Liver (tissue), 9 donors: ENCODE measurements around the gene STX17. TPM values are rescaled to one million over a fixed set of nuclear protein-coding genes. Genes with fewer than 3 reads are reported as not detected.

Experiments
- DNase-seq: peaks from one replicate; pipeline ENCODE4 v3.0.0-alpha.2; 2017; ENCODE audit warnings: low spot score
- H3K27ac ChIP-seq, 2 donors: one replicate each; pipeline ENCODE4 v1.7.0; 2013; ENCODE audit warnings: inconsistent platforms in 2 of 2, low read length in 2 of 2, control low read depth in 1 of 2, low read depth in 1 of 2, mild to moderate bottlenecking in 1 of 2
- H3K27me3 ChIP-seq, 4 donors: one replicate each; pipeline versions ENCODE4 v1.6.1 to v1.7.0; 2013; ENCODE audit warnings: low read length in 3 of 4, inconsistent platforms in 1 of 4, mild to moderate bottlenecking in 1 of 4, moderate library complexity in 1 of 4; ENCODE audit not compliant: control insufficient read depth in 4 of 4, insufficient read depth in 4 of 4
- H3K36me3 ChIP-seq, 4 donors: one replicate each; pipeline versions ENCODE4 v1.6.1 to v1.7.0; 2013; ENCODE audit warnings: low read length in 3 of 4, mild to moderate bottlenecking in 3 of 4, low read depth in 1 of 4, moderate library complexity in 1 of 4; ENCODE audit not compliant: control insufficient read depth in 4 of 4, insufficient read depth in 3 of 4
- H3K4me1 ChIP-seq, 4 donors: one replicate each; pipeline versions ENCODE4 v1.6.1 to v1.7.0; 2013; ENCODE audit warnings: low read length in 3 of 4, mild to moderate bottlenecking in 3 of 4, moderate library complexity in 1 of 4; ENCODE audit not compliant: control insufficient read depth in 4 of 4, insufficient read depth in 4 of 4
- H3K4me3 ChIP-seq, 3 donors: one replicate each; pipeline versions ENCODE4 v1.6.1 to v1.7.0; 2013; ENCODE audit warnings: low read length in 3 of 3, control low read depth in 1 of 3, low read depth in 1 of 3, mild to moderate bottlenecking in 1 of 3
- H3K9ac ChIP-seq, 2 donors: one replicate each; pipeline ENCODE4 v1.7.0; 2013; ENCODE audit warnings: low read length in 2 of 2, mild to moderate bottlenecking in 2 of 2, moderate library complexity in 2 of 2, control low read depth in 1 of 2, low read depth in 1 of 2
- H3K9me3 ChIP-seq, 4 donors: one replicate each; pipeline versions ENCODE4 v1.6.1 to v1.7.0; 2013; ENCODE audit warnings: low read length in 3 of 4; ENCODE audit not compliant: control insufficient read depth in 4 of 4
- ATF3 ChIP-seq: IDR thresholded peaks from 2 replicates; pipeline ENCODE4 v1.6.1; 2016; ENCODE audit warnings: antibody characterized with exemption
- CTCF ChIP-seq: fragments of 150-350 bp; IDR thresholded peaks from 2 replicates; pipeline ENCODE4 v1.5.1; 2017; ENCODE audit warnings: improper control_type of control experiment, low read depth, low read length; ENCODE audit not compliant: missing input control
- EGR1 ChIP-seq, 2 donors: IDR thresholded peaks; 2 replicates each; pipeline ENCODE4 v1.6.1; 2016 to 2018; ENCODE audit warnings: antibody characterized with exemption in 2 of 2, low read depth in 2 of 2
- FOXA1 ChIP-seq: IDR thresholded peaks from 2 replicates; pipeline ENCODE4 v1.6.1; 2016; ENCODE audit warnings: antibody characterized with exemption
- FOXA2 ChIP-seq: IDR thresholded peaks from 2 replicates; pipeline ENCODE4 v1.6.1; 2016; ENCODE audit warnings: antibody characterized with exemption
- GABPA ChIP-seq, 2 donors: IDR thresholded peaks in 1 of 2; conservative IDR thresholded peaks in 1 of 2; 2 replicates each; pipeline ENCODE4 v1.6.1; 2016; ENCODE audit warnings: antibody characterized with exemption in 2 of 2, mild to moderate bottlenecking in 1 of 2, moderate library complexity in 1 of 2
- HNF4A ChIP-seq, 2 donors: conservative IDR thresholded peaks; 2 replicates each; pipeline ENCODE4 v1.6.1; 2016; ENCODE audit warnings: antibody characterized with exemption in 2 of 2, mild to moderate bottlenecking in 2 of 2
- HNF4G ChIP-seq: IDR thresholded peaks from 2 replicates; pipeline ENCODE4 v1.6.1; 2016; ENCODE audit warnings: antibody characterized with exemption
- JUND ChIP-seq, 2 donors: IDR thresholded peaks; 2 replicates each; pipeline ENCODE4 v1.6.1; 2016; ENCODE audit warnings: antibody characterized with exemption in 2 of 2
- MAX ChIP-seq: IDR thresholded peaks from 2 replicates; pipeline ENCODE4 v1.6.1; 2016; ENCODE audit warnings: antibody characterized with exemption
- NR2F2 ChIP-seq: IDR thresholded peaks from 2 replicates; pipeline ENCODE4 v1.6.1; 2016; ENCODE audit warnings: antibody characterized with exemption
- RAD21 ChIP-seq, 2 donors: IDR thresholded peaks; 2 replicates each; pipeline ENCODE4 v1.6.1; 2016; ENCODE audit warnings: antibody characterized with exemption in 2 of 2, mild to moderate bottlenecking in 2 of 2
- RXRA ChIP-seq, 2 donors: IDR thresholded peaks; 2 replicates each; pipeline ENCODE4 v1.6.1; 2017 to 2018; ENCODE audit warnings: antibody characterized with exemption in 2 of 2, mild to moderate bottlenecking in 1 of 2
- SP1 ChIP-seq: IDR thresholded peaks from 2 replicates; pipeline ENCODE4 v1.6.1; 2018; ENCODE audit warnings: antibody characterized with exemption, mild to moderate bottlenecking
- ZBTB33 ChIP-seq: IDR thresholded peaks from 2 replicates; pipeline ENCODE4 v1.6.1; 2016; ENCODE audit warnings: antibody characterized with exemption
- WGBS: extraction: QIAGEN DNeasy Blood & Tissue Kit; methylation state at CpG from one replicate; pipeline ENCODE4 v1.1.7; 2013; 5-methylcytosine and 5-hydroxymethylcytosine counted together
- polyA plus RNA-seq, 2 donors: library from polyadenylated mRNA; stranded (reverse) in 1 of 2; unstranded in 1 of 2; fragments of 200-250 nt in 1 of 2; fragments of >200 nt in 1 of 2; fragmentation: Nextera tagmentation in 1 of 2; extraction: Ambion mirVana in 1 of 2; gene quantifications; one replicate each; pipeline versions ENCODE4 v1.2.1 to v1.2.3, GENCODE V29; 2013 to 2015
- total RNA-seq, 2 donors: library from RNA; depleted of rRNA; stranded (reverse); fragments of >200 nt; gene quantifications; one replicate each; pipeline ENCODE4 v1.2.3, GENCODE V29; 2014
- donor health status: healthy.
- donor health status: healthy.
- donor health status: healthy.
- donor health status: healthy.
- donor health status: healthy.

STX17 gene
- total and polyA plus RNA-seq, 4 donors: 8.3 to 30.9 (median 21.2) TPM

- H3K9me3 ChIP-seq: no peaks in the 10 kb centered on the region
- no peak overlapping the region for H3K27ac ChIP-seq
- H3K4me3 ChIP-seq: no peak overlapping the region
- TF ChIP-seq HNF4G (no peak), EGR1 (IDR thresholded peaks at IDR 0.05; ENCODE audit: low read depth in 2 of 2) (no peak), NR2F2 (no peak), SP1 (no peak), RXRA (IDR thresholded peaks at IDR 0.05) (no peak), ZBTB33 (no peak)
- no peaks in the 10 kb centered on the region for H3K4me1 ChIP-seq
- no peak for DNase-seq
- H3K27me3 ChIP-seq: no peaks in the 10 kb centered on the region
- H3K9ac ChIP-seq: no peak overlapping the region
- no peaks in the 10 kb centered on the region for H3K36me3 ChIP-seq
Observed at GRCh38 chr9:99867968-99868367, 38.5 kb upstream of the STX17 start.

- Histone ChIP-seq H3K4me3 (no peak overlapping the region), H3K9me3 (no peaks in the 10 kb centered on the region), H3K4me1 (no peaks in the 10 kb centered on the region), H3K36me3 (no peaks in the 10 kb centered on the region), H3K9ac (no peak overlapping the region), H3K27ac (no peak overlapping the region), H3K27me3 (no peaks in the 10 kb centered on the region)
- 96% methylated on average over 2 of the region's 2 CpGs for WGBS
- TF ChIP-seq HNF4A (conservative IDR thresholded peaks at IDR 0.05) (no peak), RAD21 (IDR thresholded peaks at IDR 0.05) (no peak), FOXA1 (no peak), JUND (IDR thresholded peaks at IDR 0.05) (no peak), FOXA2 (no peak), CTCF (no peak), ZBTB33 (no peak), NR2F2 (no peak), GABPA (IDR thresholded peaks at IDR 0.05 in 1 of 2, conservative IDR thresholded peaks at IDR 0.05 in 1 of 2) (no peak), ATF3 (no peak), RXRA (IDR thresholded peaks at IDR 0.05) (no peak), MAX (no peak), SP1 (no peak)
- DNase-seq: no peak
Observed at GRCh38 chr9:99868845-99869244, 37.6 kb upstream of the STX17 start.
